SK-N-SH (cell line): ENCODE measurements around the gene TGFB2. TPM values are rescaled to one million over a fixed set of nuclear protein-coding genes. Genes with fewer than 3 reads are reported as not detected.
A peak's percentile ranks its signal among the peaks of the same experiment; 100 is the strongest.

Source experiments
- CTCF ChIA-PET: fragments of 300-600, 350-600 bp; formaldehyde crosslinking; extraction: SDS; loops from one replicate; lab custom pipeline; 2021; lab: Yijun Ruan, JAX
- POLR2A ChIA-PET: fragments of 350-600 bp; sonication (Branson Sonifier 250); formaldehyde crosslinking; extraction: SDS; loops from one replicate; lab custom pipeline; 2020; ENCODE audit warnings: antibody characterized with exemption, inconsistent platforms; lab: Yijun Ruan, JAX
- DNase-seq: peaks from one replicate; pipeline ENCODE4 v3.0.0; 2012
- H2AFZ ChIP-seq: fragments of 200-600 bp; sonication (generic); 2 replicates; pipeline ENCODE4 v1.8.1; 2016; ENCODE audit warnings: antibody characterized with exemption, mild to moderate bottlenecking, low read depth
- H3F3A ChIP-seq: fragments of 200-600 bp; sonication (generic); replicated peaks from 2 replicates; pipeline ENCODE3; 2016; ENCODE audit warnings: antibody characterized with exemption, mild to moderate bottlenecking; ENCODE audit not compliant: insufficient read depth
- H3K27ac ChIP-seq, 2 experiments: fragments of 200-500 bp in 1 of 2; fragments of 200-600 bp in 1 of 2; sonication (Bioruptor generic) in 1 of 2; sonication (generic), shearing (Covaris generic) in 1 of 2; 2 replicates each; pipeline versions ENCODE4 v1.5.1 to v1.6.1; 2014 to 2016; ENCODE audit warnings: low read depth in 2 of 2, inconsistent platforms in 1 of 2, low read length in 1 of 2, mild to moderate bottlenecking in 1 of 2, mixed read lengths in 1 of 2
- H3K27me3 ChIP-seq: fragments of 200-600 bp; sonication (generic), shearing (Covaris generic); 2 replicates; pipeline ENCODE4 v1.6.1; 2016; ENCODE audit warnings: mixed run types; ENCODE audit not compliant: insufficient read depth
- H3K36me3 ChIP-seq, 2 experiments: fragments of 200-500 bp in 1 of 2; fragments of 200-600 bp in 1 of 2; sonication (Bioruptor generic) in 1 of 2; sonication (generic) in 1 of 2; replicated peaks in 1 of 2; 2 replicates each; pipeline versions ENCODE3 to v1.5.1; 2014 to 2016; ENCODE audit warnings: low read length in 1 of 2, mild to moderate bottlenecking in 1 of 2; ENCODE audit not compliant: insufficient read depth in 2 of 2, control insufficient read depth in 1 of 2
- H3K4me1 ChIP-seq, 2 experiments: fragments of 200-500 bp in 1 of 2; fragments of 200-600 bp in 1 of 2; sonication (Bioruptor generic) in 1 of 2; sonication (generic), shearing (Covaris generic) in 1 of 2; 2 replicates each; pipeline versions ENCODE4 v1.5.1 to v1.6.1; 2014 to 2016; ENCODE audit warnings: low read depth in 1 of 2, low read length in 1 of 2, mixed run types in 1 of 2; ENCODE audit not compliant: insufficient read depth in 2 of 2, control insufficient read depth in 1 of 2
- H3K4me2 ChIP-seq: fragments of 200-600 bp; sonication (generic), shearing (Covaris generic); 2 replicates; pipeline ENCODE4 v1.6.1; 2017; ENCODE audit warnings: mixed run types
- H3K4me3 ChIP-seq, 2 experiments: fragments of 200-500 bp in 1 of 2; fragments of 200-600 bp in 1 of 2; sonication (Bioruptor generic) in 1 of 2; sonication (generic), shearing (Covaris generic) in 1 of 2; 2 replicates each; pipeline versions ENCODE4 v1.5.1 to v1.8.1; 2014 to 2016; ENCODE audit warnings: low read depth in 2 of 2, inconsistent platforms in 1 of 2, low read length in 1 of 2, mild to moderate bottlenecking in 1 of 2, mixed read lengths in 1 of 2, moderate library complexity in 1 of 2
- H3K79me2 ChIP-seq: fragments of 200-600 bp; sonication (generic); 2 replicates; pipeline ENCODE4 v1.8.1; 2017; ENCODE audit warnings: mild to moderate bottlenecking; ENCODE audit not compliant: insufficient read depth
- H3K9ac ChIP-seq: fragments of 200-600 bp; sonication (generic); 2 replicates; pipeline ENCODE4 v1.6.1; 2017; ENCODE audit warnings: mixed run types
- H3K9me2 ChIP-seq: fragments of 200-600 bp; sonication (generic); 2 replicates; pipeline ENCODE4 v1.6.1; 2017; ENCODE audit warnings: mixed run types
- H3K9me3 ChIP-seq: fragments of 200-600 bp; sonication (generic); 2 replicates; pipeline ENCODE4 v1.6.1; 2017; ENCODE audit warnings: mixed run types, mild to moderate bottlenecking, moderate library complexity
- H4K20me1 ChIP-seq: fragments of 200-600 bp; sonication (generic); 2 replicates; pipeline ENCODE4 v1.6.1; 2017; ENCODE audit warnings: mild to moderate bottlenecking, mixed run types; ENCODE audit not compliant: insufficient read depth
- CHD2 ChIP-seq: fragments of 150-350 bp; IDR thresholded peaks from 2 replicates; pipeline ENCODE4 v1.6.1; 2018; ENCODE audit warnings: low read length; ENCODE audit not compliant: partially characterized antibody
- ELF1 ChIP-seq: IDR thresholded peaks from 2 replicates; pipeline ENCODE4 v1.4.0; 2012
- EZH2phosphoT487 ChIP-seq: fragments of 200-600 bp; sonication (generic); IDR thresholded peaks from 2 replicates; pipeline ENCODE4 v1.6.1; 2017; ENCODE audit warnings: low read depth, mixed run types, mild to moderate bottlenecking, antibody characterized with exemption, moderate library complexity, borderline replicate concordance
- GABPA ChIP-seq: IDR thresholded peaks from 2 replicates; pipeline ENCODE4 v1.4.0; 2012; ENCODE audit warnings: low read depth, mild to moderate bottlenecking
- GATA2 ChIP-seq: sonication (generic); formaldehyde crosslinking; IDR thresholded peaks from 2 replicates; pipeline ENCODE4 v1.5.0; 2020; ENCODE audit warnings: mild to moderate bottlenecking, missing genetic modification reagents
- POLR2AphosphoS5 ChIP-seq: IDR thresholded peaks from 2 replicates; pipeline ENCODE4 v1.6.1; 2012; ENCODE audit warnings: low read depth, low read length
- RAD21 ChIP-seq: IDR thresholded peaks from 2 replicates; pipeline ENCODE4 v1.6.1; 2012; ENCODE audit warnings: mild to moderate bottlenecking, low read length
- REST ChIP-seq: IDR thresholded peaks from 2 replicates; pipeline ENCODE4 v1.6.1; 2012; ENCODE audit warnings: mild to moderate bottlenecking, low read depth, low read length, moderate library complexity
- RXRA ChIP-seq: IDR thresholded peaks from 2 replicates; pipeline ENCODE4 v1.4.0; 2012; ENCODE audit warnings: low read depth, mild to moderate bottlenecking, borderline replicate concordance
- TCF12 ChIP-seq: IDR thresholded peaks from 2 replicates; pipeline ENCODE4 v1.4.0; 2012
- TEAD4 ChIP-seq: IDR thresholded peaks from 2 replicates; pipeline ENCODE4 v1.4.0; 2012; ENCODE audit warnings: mild to moderate bottlenecking, borderline replicate concordance; ENCODE audit not compliant: insufficient read depth
- YY1 ChIP-seq: IDR thresholded peaks from 2 replicates; pipeline ENCODE4 v1.4.0; 2012; ENCODE audit warnings: low read depth, mild to moderate bottlenecking
- WGBS: methylation state at CpG from one replicate; pipeline ENCODE4 v1.1.6; 2017; ENCODE audit warnings: low lambda C conversion rate; 5-methylcytosine and 5-hydroxymethylcytosine counted together
- polyA plus RNA-seq, 3 experiments: library from polyadenylated mRNA; depleted of rRNA; stranded (reverse); fragments of >200 nt; gene quantifications; 2 replicates each; pipeline ENCODE4 v1.2.3, GENCODE V29; 2012
- TF ChIP-seq, protein P1 (sequence below): fragments of 200-600 bp; sonication (generic); IDR thresholded peaks from 2 replicates; pipeline ENCODE4 v1.6.1; 2017; ENCODE audit warnings: antibody characterized with exemption, mild to moderate bottlenecking, moderate library complexity
- TF ChIP-seq, protein P2 (sequence below): IDR thresholded peaks from 2 replicates; pipeline ENCODE4 v1.4.0; 2012; ENCODE audit warnings: low read depth, borderline replicate concordance
- TF ChIP-seq, protein P3 (sequence below): fragments of 150-350 bp; IDR thresholded peaks from 2 replicates; pipeline ENCODE4 v1.6.1; 2016; ENCODE audit warnings: mild to moderate bottlenecking, low read depth, low read length
- TF ChIP-seq, protein P4 (sequence below): IDR thresholded peaks from 2 replicates; pipeline ENCODE4 v1.4.0; 2012; ENCODE audit warnings: low read depth

The TGFB2 gene
- polyA plus RNA-seq, 1 of the 3 experiments (the other 2 are of a cell fraction), result 2.4 TPM

DNA sequence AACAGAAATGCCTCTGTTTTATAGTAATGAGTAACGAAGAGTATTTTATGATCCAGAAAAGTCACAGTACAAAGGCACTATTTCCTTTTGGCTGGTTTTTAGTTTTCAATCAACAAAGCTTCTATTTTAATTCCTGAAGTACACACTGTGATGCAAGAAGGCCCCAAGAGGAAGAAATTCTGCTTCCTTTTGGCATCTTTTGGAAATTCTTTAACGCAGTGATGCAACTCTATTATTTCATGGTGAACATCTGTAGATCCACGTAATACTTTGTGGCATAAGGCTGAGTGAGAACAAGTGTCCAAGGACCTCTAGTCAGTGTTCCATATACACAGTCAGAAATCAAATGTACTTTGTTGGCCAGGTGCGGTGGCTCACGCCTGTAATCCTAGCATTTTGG is 137.5 kb downstream of the TGFB2 start:
- TF ChIP-seq CHD2 (no peak), GATA2 (CRISPR knock-in tag) (no peak), YY1 (no peak), GABPA (no peak), RXRA (no peak), TCF12 (no peak), POLR2AphosphoS5 (no peak)
- TF ChIP-seq, protein P1, sequence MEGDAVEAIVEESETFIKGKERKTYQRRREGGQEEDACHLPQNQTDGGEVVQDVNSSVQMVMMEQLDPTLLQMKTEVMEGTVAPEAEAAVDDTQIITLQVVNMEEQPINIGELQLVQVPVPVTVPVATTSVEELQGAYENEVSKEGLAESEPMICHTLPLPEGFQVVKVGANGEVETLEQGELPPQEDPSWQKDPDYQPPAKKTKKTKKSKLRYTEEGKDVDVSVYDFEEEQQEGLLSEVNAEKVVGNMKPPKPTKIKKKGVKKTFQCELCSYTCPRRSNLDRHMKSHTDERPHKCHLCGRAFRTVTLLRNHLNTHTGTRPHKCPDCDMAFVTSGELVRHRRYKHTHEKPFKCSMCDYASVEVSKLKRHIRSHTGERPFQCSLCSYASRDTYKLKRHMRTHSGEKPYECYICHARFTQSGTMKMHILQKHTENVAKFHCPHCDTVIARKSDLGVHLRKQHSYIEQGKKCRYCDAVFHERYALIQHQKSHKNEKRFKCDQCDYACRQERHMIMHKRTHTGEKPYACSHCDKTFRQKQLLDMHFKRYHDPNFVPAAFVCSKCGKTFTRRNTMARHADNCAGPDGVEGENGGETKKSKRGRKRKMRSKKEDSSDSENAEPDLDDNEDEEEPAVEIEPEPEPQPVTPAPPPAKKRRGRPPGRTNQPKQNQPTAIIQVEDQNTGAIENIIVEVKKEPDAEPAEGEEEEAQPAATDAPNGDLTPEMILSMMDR, result no peak
- Histone ChIP-seq H3K79me2 (no peaks in the 10 kb centered on the region), H3K36me3 (no peaks in the 10 kb centered on the region), H3K4me2 (no peak overlapping the region), H2AFZ (no peak overlapping the region), H3K9me3 (no peaks in the 10 kb centered on the region), H4K20me1 (no peaks in the 10 kb centered on the region), H3K27me3 (no peaks in the 10 kb centered on the region), H3K27ac (peak overlapping the region in 1 of 2 experiments; percentile 97; a peak in 2 of 4 replicates), H3F3A (peaks cover 21% of the 10 kb centered on the region), H3K9me2 (no peaks in the 10 kb centered on the region), H3K4me1 (peaks cover 9 to 11% of the 10 kb centered on the region in 2 experiments; a peak in 3 of 4 replicates), H3K4me3 (no peak overlapping the region), H3K9ac (no peak overlapping the region)
- CTCF ChIA-PET, result no interaction called here
- 97% methylated on average over 5 of the region's 5 CpGs for WGBS
- DNase-seq, result no peak
- POLR2A ChIA-PET, result no interaction called here

DNA sequence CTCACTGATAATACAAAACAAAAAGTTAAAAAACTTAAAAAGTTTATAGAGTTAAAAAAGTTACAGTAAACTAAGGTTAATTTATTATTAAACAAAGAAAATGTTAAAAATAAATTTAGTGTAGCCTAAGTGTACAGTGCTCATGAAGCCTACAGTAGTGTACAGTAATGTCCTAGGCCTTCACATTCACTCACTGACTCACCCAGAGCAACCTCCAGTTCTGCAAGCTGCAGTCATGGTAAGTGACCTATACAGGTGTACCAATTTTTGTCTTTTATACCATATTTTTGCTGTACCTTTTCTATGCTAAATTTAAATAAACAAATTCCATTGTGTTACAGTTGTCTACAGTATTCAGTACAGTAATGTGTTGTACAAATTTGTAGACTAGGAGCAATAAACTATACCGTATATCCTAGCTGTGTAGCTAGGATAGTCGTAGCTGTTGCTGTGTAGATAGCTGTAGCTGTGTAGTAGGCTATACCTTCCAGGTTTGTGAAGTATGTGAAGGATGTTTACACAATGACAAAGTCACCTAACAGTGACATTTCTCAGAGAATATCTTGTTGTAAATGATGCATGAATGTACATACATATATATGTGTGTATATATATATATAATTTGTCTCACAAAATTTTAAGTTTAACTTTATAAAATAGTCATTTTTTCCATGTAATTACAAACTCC is 140.2 kb downstream of the TGFB2 start:
- Histone ChIP-seq H3K9me2 (no peaks in the 10 kb centered on the region), H3K4me1 (peaks cover 2 to 12% of the 10 kb centered on the region in 2 experiments; a peak in 2 of 4 replicates), H3K4me2 (no peak overlapping the region), H3K4me3 (no peak overlapping the region), H3K27me3 (no peaks in the 10 kb centered on the region), H3K9me3 (no peaks in the 10 kb centered on the region), H3K36me3 (no peaks in the 10 kb centered on the region), H3K27ac (no peak overlapping the region), H3F3A (peaks cover 21% of the 10 kb centered on the region), H3K9ac (no peak overlapping the region), H3K79me2 (no peaks in the 10 kb centered on the region), H2AFZ (no peak overlapping the region), H4K20me1 (no peaks in the 10 kb centered on the region)
- DNase-seq, result no peak
- 91% methylated on average over 2 of the region's 2 CpGs for WGBS
- ChIA-PET CTCF (interaction anchor here (1.0 kb wide), 1 partner anchor 187 kb away, joined by 3 read pairs; no protein-coding TSS in a partner anchor), POLR2A (no interaction called here)
- no peak for TF ChIP-seq REST
- TF ChIP-seq, protein P2, sequence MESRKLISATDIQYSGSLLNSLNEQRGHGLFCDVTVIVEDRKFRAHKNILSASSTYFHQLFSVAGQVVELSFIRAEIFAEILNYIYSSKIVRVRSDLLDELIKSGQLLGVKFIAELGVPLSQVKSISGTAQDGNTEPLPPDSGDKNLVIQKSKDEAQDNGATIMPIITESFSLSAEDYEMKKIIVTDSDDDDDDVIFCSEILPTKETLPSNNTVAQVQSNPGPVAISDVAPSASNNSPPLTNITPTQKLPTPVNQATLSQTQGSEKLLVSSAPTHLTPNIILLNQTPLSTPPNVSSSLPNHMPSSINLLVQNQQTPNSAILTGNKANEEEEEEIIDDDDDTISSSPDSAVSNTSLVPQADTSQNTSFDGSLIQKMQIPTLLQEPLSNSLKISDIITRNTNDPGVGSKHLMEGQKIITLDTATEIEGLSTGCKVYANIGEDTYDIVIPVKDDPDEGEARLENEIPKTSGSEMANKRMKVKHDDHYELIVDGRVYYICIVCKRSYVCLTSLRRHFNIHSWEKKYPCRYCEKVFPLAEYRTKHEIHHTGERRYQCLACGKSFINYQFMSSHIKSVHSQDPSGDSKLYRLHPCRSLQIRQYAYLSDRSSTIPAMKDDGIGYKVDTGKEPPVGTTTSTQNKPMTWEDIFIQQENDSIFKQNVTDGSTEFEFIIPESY, result no peak
- TF ChIP-seq CHD2, result no peak
- no peak for TF ChIP-seq ELF1
- no peak for TF ChIP-seq EZH2phosphoT487
- no peak for TF ChIP-seq YY1
- TF ChIP-seq TEAD4, result no peak
- TF ChIP-seq RAD21, result no peak
- TF ChIP-seq, protein P3, sequence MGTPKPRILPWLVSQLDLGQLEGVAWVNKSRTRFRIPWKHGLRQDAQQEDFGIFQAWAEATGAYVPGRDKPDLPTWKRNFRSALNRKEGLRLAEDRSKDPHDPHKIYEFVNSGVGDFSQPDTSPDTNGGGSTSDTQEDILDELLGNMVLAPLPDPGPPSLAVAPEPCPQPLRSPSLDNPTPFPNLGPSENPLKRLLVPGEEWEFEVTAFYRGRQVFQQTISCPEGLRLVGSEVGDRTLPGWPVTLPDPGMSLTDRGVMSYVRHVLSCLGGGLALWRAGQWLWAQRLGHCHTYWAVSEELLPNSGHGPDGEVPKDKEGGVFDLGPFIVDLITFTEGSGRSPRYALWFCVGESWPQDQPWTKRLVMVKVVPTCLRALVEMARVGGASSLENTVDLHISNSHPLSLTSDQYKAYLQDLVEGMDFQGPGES, result no peak
- TF ChIP-seq POLR2AphosphoS5, result no peak
- TF ChIP-seq, protein P4, sequence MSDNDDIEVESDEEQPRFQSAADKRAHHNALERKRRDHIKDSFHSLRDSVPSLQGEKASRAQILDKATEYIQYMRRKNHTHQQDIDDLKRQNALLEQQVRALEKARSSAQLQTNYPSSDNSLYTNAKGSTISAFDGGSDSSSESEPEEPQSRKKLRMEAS, result no peak
